ENCODE results near the gene FYN. TPM values are rescaled to one million over a fixed set of nuclear protein-coding genes. Genes with fewer than 3 reads are reported as not detected.

The FYN gene
- polyA plus RNA-seq, 1 donor (not counting 4 experiments of a cell fraction or from before 2014, with no cell fraction given): 24.7 TPM

DNA sequence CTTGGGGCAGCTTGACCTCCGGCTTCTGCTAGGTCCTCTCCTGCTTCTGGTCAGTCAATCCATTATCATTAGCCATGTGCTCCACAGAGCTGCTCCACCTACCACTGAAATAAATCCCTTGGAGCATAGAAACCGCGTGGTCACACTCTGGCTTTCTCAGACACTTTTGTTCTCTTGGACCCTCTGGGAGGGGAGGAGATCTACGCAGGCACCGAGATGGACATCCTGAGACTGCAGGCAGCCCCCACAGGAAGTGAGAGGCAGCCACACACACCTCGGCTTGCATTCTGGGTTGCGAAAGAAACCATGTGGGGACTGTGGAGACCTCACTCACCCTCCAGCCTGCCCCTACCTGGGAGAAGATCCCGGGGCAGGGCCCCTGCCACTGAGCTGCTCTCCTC lies 79.5 kb downstream of the FYN start:
- no peak overlapping the region for H3K4me3 ChIP-seq (ENCODE audit: control insufficient read depth in 2 of 3, extremely low read depth in 1 of 3, insufficient read depth in 2 of 3, low read depth in 1 of 3, low read length in 3 of 3)
- no peaks in the 10 kb centered on the region for H4K20me1 ChIP-seq (ENCODE audit: control insufficient read depth, extremely low read depth, insufficient read depth, low read length)
- TF ChIP-seq CTCF (optimal IDR thresholded peaks at IDR 0.05 in 1 of 3, IDR thresholded peaks at IDR 0.05 in 1 of 3, conservative IDR thresholded peaks at IDR 0.05 in 1 of 3; ENCODE audit: extremely low read depth in 1 of 3, insufficient read depth in 2 of 3, low read length in 3 of 3): no peak
- TF ChIP-seq EZH2 (IDR thresholded peaks at IDR 0.05; ENCODE audit: low read length): no peak
- no peaks in the 10 kb centered on the region for H3K36me3 ChIP-seq (ENCODE audit: control insufficient read depth in 2 of 2, extremely low read depth in 1 of 2, insufficient read depth in 2 of 2, low read length in 2 of 2)
- H3K4me1 ChIP-seq (ENCODE audit: control insufficient read depth, extremely low read depth, insufficient read depth, low read length): peaks cover 5% of the 10 kb centered on the region
- dilution Hi-C loops (cut with MboI; ENCODE audit: extremely low pct_ligation_motif_present, low sequenced_read_pairs): no loop called here
- H3K9ac ChIP-seq (ENCODE audit: control insufficient read depth, extremely low read depth, insufficient read depth, low read length): no peak overlapping the region
- H3K9me3 ChIP-seq (ENCODE audit: control insufficient read depth, low read depth, low read length): no peaks in the 10 kb centered on the region
- H3K4me2 ChIP-seq (ENCODE audit: control insufficient read depth, extremely low read depth, insufficient read depth, low read depth, low read length): no peak overlapping the region
- H3K27me3 ChIP-seq (ENCODE audit: control insufficient read depth, extremely low read depth, insufficient read depth, low read length): no peaks in the 10 kb centered on the region
- peaks cover 4% of the 10 kb centered on the region for H3K79me2 ChIP-seq (ENCODE audit: control insufficient read depth, insufficient read depth, low read length)
- FAIRE-seq (no peak), DNase-seq (ENCODE audit: low read depth, low spot score) (no peak)
- no peak overlapping the region for H2AFZ ChIP-seq (ENCODE audit: control insufficient read depth, low read length)
- no peaks in the 10 kb centered on the region for H3K9me1 ChIP-seq (ENCODE audit: control insufficient read depth, extremely low read depth, insufficient read depth, low read length)
- H3K27ac ChIP-seq (ENCODE audit: control insufficient read depth, insufficient read depth, low read length): no peak overlapping the region

- H3K4me1 ChIP-seq (ENCODE audit: control insufficient read depth, extremely low read depth, insufficient read depth, low read length): peaks cover 11% of the 10 kb centered on the region
- no peaks in the 10 kb centered on the region for H3K9me1 ChIP-seq (ENCODE audit: control insufficient read depth, extremely low read depth, insufficient read depth, low read length)
- H3K79me2 ChIP-seq (ENCODE audit: control insufficient read depth, insufficient read depth, low read length): peaks cover 4% of the 10 kb centered on the region
- DNase-seq (ENCODE audit: low read depth, low spot score) (no peak), FAIRE-seq (no peak)
- TF ChIP-seq CTCF (optimal IDR thresholded peaks at IDR 0.05 in 1 of 3, IDR thresholded peaks at IDR 0.05 in 1 of 3, conservative IDR thresholded peaks at IDR 0.05 in 1 of 3; ENCODE audit: extremely low read depth in 1 of 3, insufficient read depth in 2 of 3, low read length in 3 of 3): no peak
- no peak for TF ChIP-seq EZH2 (IDR thresholded peaks at IDR 0.05; ENCODE audit: low read length)
- no peaks in the 10 kb centered on the region for H4K20me1 ChIP-seq (ENCODE audit: control insufficient read depth, extremely low read depth, insufficient read depth, low read length)
- H3K9ac ChIP-seq (ENCODE audit: control insufficient read depth, extremely low read depth, insufficient read depth, low read length): no peak overlapping the region
- no peaks in the 10 kb centered on the region for H3K36me3 ChIP-seq (ENCODE audit: control insufficient read depth in 2 of 2, extremely low read depth in 1 of 2, insufficient read depth in 2 of 2, low read length in 2 of 2)
- dilution Hi-C loops (cut with MboI; ENCODE audit: extremely low pct_ligation_motif_present, low sequenced_read_pairs): no loop called here
- no peak overlapping the region for H2AFZ ChIP-seq (ENCODE audit: control insufficient read depth, low read length)
- no peaks in the 10 kb centered on the region for H3K27me3 ChIP-seq (ENCODE audit: control insufficient read depth, extremely low read depth, insufficient read depth, low read length)
- no peak overlapping the region for H3K4me3 ChIP-seq (ENCODE audit: control insufficient read depth in 2 of 3, extremely low read depth in 1 of 3, insufficient read depth in 2 of 3, low read depth in 1 of 3, low read length in 3 of 3)
- H3K4me2 ChIP-seq (ENCODE audit: control insufficient read depth, extremely low read depth, insufficient read depth, low read depth, low read length): no peak overlapping the region
- H3K27ac ChIP-seq (ENCODE audit: control insufficient read depth, insufficient read depth, low read length): no peak overlapping the region
- H3K9me3 ChIP-seq (ENCODE audit: control insufficient read depth, low read depth, low read length): no peaks in the 10 kb centered on the region
These were observed 80.1 kb downstream of the FYN start for GRCh38 chr6:111792914-111793700.
